Measurements from ENCODE around the gene SKP1. TPM values are rescaled to one million over a fixed set of nuclear protein-coding genes. Genes with fewer than 3 reads are reported as not detected.

SKP1 gene
- total RNA-seq, 1 experiment from 2014 or later = 348 TPM

- Histone ChIP-seq H4K91ac (ENCODE audit: insufficient read length, low read depth, low read length) (no peak overlapping the region), H2BK120ac (ENCODE audit: low read depth, low read length, poor library complexity, severe bottlenecking) (no peak overlapping the region), H3K27ac (ENCODE audit: insufficient read length, low read depth, low read length) (no peak overlapping the region), H3K23me2 (ENCODE audit: insufficient read length, low read depth, low read length, poor library complexity, severe bottlenecking) (no peaks in the 10 kb centered on the region), H2BK12ac (ENCODE audit: insufficient read length, low read depth, low read length) (no peak overlapping the region), H3K23ac (ENCODE audit: insufficient read length, low read depth, low read length) (no peak overlapping the region), H2BK5ac (ENCODE audit: insufficient read length, low read length) (no peak overlapping the region), H3K4ac (ENCODE audit: low read depth, low read length) (no peak overlapping the region), H3K9ac (ENCODE audit: extremely low read depth, insufficient read length, low read length) (no peak overlapping the region), H3K56ac (ENCODE audit: insufficient read length, low read depth, low read length) (no peak overlapping the region), H3K14ac (ENCODE audit: insufficient read depth, low read length) (no peak overlapping the region), H2AK5ac (ENCODE audit: insufficient read length, low read length) (no peak overlapping the region), H3K79me2 (ENCODE audit: insufficient read depth, low read length) (no peaks in the 10 kb centered on the region), H4K20me1 (ENCODE audit: control insufficient read depth, insufficient read depth, insufficient read length) (no peaks in the 10 kb centered on the region), H3T11ph (ENCODE audit: low read length) (no peak overlapping the region), H3K18ac (ENCODE audit: insufficient read length, low read depth, low read length) (no peak overlapping the region), H2AFZ (ENCODE audit: low read length) (no peak overlapping the region), H3K4me2 (ENCODE audit: insufficient read depth, insufficient read length, low read length) (no peak overlapping the region), H2BK15ac (ENCODE audit: low read depth, low read length) (no peak overlapping the region), H4K8ac (replicated peaks; ENCODE audit: insufficient read length, low read depth, low read length) (no peak overlapping the region), H3K27me3 (ENCODE audit: insufficient read depth, low read length) (no peaks in the 10 kb centered on the region), H2BK20ac (ENCODE audit: low read depth, low read length, poor library complexity, severe bottlenecking) (no peak overlapping the region), H3K4me1 (ENCODE audit: insufficient read depth, low read length) (no peaks in the 10 kb centered on the region), H3K9me3 (ENCODE audit: control insufficient read depth, low read depth, low read length) (no peaks in the 10 kb centered on the region), H4K5ac (ENCODE audit: insufficient read length, low read depth, low read length) (no peak overlapping the region), H3K79me1 (ENCODE audit: insufficient read depth, low read depth, low read length, poor library complexity, severe bottlenecking) (no peaks in the 10 kb centered on the region)
- DNase-seq = no peak
- no peak for TF ChIP-seq CTCF (conservative IDR thresholded peaks at IDR 0.05)
- Mint-ChIP-seq H3K27ac (no peak overlapping the region; a peak in 1 of 7 replicates), H3K36me3 (ENCODE audit: insufficient read depth in 1 of 3, low read depth in 3 of 3) (peaks cover 0 to 2% (median 0%) of the 10 kb centered on the region in 3 experiments; a peak in 1 of 7 replicates), H3K9me3 (no peaks in the 10 kb centered on the region), H3K27me3 (ENCODE audit: low read depth) (no peaks in the 10 kb centered on the region; the same call in 1 of the 2 replicates), H3K4me1 (peaks cover 2 to 3% of the 10 kb centered on the region in 2 experiments; a peak in 3 of 4 replicates), H3K4me3 (no peak overlapping the region)
- no CpG with 5 or more reads among the region's 3 CpGs for WGBS (ENCODE audit: extremely low coverage, insufficient read length, low lambda C conversion rate)
Observed at GRCh38 chr5:134189031-134189430, 12.3 kb upstream of the SKP1 start.
